HG02759 (cell line): ENCODE data around the gene HSPA4L.

ENCODE experiments used
- ATAC-seq: cut with Tn5 transposase; IDR thresholded peaks from one replicate; pipeline ENCODE4 v1.9.1; 2021; ENCODE audit warnings: mild to moderate bottlenecking, moderate library complexity; ENCODE audit not compliant: unreplicated experiment

Gene HSPA4L

DNA sequence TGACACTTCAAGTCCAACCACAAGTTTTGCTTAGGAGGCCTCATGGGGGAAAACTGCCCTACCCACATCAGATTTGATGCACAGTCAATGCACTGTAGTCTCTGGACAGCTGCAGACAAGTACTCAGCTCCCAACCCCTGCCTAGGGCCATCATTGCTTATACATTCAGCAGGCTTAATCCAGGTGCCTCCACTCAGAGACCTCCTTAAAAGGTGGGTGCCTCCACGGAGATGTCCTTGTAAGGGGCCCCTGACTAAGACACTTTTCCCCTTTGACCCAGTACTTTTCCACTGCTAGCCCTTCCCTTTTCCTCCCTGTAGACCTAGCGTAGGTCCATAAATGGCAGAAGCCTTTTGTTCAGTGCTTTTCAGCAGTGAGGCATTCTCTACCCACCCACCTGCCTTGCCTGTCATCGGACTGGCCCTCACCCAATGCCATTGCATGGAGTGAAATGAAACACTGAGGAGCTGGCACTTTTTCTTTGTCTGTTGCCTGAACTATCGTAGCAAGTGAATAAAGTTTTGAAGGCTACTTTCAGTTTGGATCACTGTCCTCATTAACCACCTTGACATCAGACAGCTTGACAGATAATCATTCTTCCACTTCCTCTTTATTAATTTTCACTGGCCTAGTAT, 74.8 kb downstream of the HSPA4L start:
- ATAC-seq: peak; percentile 82

DNA sequence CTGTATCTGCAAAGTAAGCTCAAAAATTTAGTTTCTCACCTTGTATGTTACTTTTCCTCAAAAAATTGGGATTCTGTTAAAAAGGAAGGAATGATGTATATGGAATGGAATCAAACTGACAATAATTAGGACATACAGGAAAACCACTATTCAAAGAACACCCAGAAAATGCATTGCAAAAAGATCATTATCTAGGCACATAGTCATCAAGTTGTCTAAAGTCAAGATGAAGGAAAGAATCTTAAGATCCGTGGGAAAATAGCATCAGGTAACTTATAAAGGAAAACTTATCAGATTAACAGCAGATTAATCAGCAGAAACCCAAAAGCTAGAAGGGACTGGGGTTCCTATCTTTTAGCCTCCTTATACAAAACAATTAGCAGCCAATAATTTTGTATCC, 75.5 kb downstream of the HSPA4L start:
- ATAC-seq: no peak

DNA sequence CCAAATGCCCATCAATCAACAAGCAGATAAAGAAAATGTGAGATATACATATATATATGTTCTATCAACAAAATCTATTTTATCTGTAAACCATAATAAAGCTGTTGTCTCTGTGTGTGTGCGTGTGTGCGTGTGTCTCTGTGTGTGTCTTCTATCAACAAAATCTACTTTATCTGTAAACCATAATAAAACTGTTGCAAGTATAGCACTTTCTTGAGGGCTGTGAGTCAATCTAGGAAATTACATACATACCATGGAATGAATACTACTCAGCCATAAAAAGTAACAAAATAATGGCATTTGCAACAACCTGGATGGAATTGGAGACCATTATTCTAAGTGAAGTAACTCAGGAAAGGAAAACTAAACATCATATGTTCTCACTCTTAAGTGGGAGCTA, 86.1 kb downstream of the HSPA4L start:
- no peak for ATAC-seq

DNA sequence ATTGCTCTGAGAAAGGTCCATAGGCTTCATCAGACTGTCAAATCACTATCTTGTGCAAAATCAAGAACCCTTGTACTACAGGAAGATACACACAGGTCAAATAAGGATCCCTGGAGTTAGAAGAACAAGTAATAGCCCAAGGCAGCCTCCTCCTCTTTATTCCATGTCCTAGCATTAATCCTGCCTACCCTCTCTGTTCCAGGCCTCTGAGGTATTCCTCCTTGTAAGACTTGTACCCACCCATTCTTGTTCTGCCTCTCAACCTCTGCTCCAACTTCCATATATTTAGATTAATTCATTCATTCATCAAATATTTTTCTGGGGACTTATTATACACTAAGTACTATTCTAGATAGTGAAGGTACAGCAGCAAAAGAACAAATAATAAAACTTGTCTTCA, 88.2 kb downstream of the HSPA4L start:
- ATAC-seq: no peak

DNA sequence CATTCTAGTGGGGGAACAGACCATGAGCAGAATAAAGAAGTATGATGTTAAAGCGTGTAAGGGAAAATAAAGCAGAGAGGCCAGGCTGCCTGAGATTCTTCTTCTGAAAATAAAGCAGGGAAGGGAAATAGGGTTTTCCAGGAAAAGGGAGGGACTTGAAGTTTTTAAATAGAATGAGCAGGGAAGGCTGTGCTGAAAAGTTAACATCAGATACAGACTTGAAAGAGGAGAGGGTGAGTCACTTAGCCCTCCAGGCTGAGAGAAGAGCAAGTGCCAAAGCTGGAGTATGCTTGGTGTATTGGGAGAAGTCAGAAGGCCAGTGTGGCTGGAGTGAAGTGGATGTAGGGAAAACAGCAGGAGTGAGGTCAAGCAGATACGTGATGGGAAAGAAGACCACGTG, 88.6 kb downstream of the HSPA4L start:
- no peak for ATAC-seq

DNA sequence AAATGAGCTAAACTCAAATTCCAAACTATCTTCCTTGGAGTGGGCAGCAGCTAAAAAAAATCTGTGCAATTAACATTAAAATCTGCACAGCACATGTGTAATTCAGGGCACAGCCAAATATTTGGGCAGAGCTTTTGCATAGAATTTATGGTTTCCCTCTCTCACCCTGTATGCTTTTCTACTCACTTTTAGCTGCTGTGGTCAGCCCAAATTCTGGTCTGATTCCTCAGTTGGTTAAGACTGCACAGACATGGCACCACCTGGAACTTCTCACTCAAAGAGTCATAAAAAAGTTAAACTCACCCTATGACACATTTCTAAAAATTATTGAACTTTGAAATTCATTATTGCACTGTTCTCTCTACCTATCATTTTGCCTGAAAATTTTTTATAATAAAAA, 93.7 kb downstream of the HSPA4L start:
- ATAC-seq: no peak

DNA sequence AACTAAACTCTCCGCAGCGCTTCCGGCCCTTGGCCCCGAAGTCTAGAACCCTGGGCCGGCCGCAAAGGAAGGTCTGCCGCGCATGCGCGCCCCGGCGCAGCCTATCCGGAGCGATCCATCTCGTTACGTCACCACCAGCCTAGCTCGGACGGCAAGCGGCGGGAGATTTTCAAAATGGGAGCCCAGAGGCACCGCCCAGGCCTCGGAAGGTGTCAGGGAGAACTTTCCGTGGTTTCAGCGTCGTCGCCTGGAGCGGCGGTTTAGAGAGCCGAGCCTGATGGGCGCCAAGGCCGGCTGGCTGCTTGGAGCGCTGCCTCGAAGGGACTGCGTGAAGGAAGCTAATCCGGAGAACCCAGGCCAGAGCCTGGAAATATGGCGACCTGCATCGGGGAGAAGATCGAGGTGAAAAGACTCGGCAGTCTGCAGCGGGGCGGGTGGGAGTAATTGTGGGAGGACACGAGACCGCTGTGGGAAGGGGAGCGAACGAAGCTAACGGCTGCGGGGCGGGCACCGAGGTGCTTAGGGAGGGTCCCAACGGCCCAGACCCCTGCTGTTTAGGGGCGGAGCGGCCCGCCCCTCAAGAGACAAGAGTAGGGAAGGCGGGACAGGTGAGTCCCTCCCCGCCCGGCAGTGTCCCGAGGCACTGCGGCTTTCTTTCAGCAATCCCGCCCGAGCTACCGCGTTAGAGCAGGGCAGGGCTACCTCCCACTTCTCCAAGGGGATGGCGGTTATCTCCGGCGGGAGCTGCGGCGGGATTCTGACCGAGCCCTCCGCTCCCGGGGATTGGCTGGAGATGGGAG, 98.8 kb downstream of the HSPA4L start, which contains the start of gene PLK4:
TSS of gene PLK4 (plus strand) at position 131 of the 800 bp plus-strand sequence. CDS start at position 373, 242 bp downstream.
- ATAC-seq: peak; percentile 90

DNA sequence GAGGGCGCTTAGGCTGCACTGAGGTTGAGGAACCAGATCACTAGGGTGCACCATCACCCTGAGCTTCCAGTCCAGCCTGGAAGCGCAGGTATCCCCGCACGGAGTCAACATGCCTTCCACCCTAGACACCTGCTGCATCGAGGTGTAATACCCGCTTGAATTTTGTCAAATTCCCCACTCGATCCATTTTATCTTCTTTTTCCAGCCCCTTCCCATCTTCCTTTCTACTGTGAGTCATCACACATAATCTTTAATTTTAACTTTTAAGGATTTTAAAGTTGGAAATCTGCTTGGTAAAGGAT, 99.4 kb downstream of the HSPA4L start:
- peak; percentile 42 for ATAC-seq

DNA sequence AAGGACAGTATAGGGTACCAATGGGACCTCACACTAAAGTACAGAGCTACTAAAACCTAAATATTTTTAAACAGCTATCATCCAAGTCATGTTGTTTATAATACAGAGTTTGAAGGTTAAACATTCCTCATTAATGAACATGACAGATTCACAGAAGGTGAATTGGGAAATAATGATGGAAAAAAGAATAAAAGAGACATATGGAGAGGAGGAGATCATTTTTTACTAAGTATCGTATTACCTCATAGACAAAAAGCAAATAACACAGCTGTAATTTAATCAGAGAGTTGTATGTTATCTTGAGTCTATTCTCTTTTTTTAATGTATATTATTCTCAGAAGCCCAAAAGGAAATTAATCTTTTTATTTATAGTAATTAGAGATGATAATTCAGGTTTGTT, 106.4 kb downstream of the HSPA4L start:
- ATAC-seq: no peak

DNA sequence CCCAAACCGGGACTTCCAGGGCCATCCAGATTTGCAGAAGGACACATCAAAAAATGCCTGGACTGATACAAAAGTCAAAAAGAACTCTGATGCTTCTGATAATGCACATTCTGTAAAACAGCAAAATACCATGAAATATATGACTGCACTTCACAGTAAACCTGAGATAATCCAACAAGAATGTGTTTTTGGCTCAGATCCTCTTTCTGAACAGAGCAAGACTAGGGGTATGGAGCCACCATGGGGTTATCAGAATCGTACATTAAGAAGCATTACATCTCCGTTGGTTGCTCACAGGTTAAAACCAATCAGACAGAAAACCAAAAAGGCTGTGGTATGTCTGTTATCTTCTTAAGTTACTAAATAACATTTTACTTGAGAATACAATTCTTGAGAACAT, 107.8 kb downstream of the HSPA4L start:
- ATAC-seq: no peak
